GM23338 (cell line): ENCODE data around the gene SCAMP5.

Experiments used
- CREB1 ChIP-seq: fragments of 250-450 bp; sonication (Bioruptor Pico); IDR thresholded peaks from 2 replicates; pipeline ENCODE4 v1.5.0; 2020; ENCODE audit warnings: low read depth, mild to moderate bottlenecking, moderate library complexity
- EZH2 ChIP-seq: fragments of 200-600 bp; sonication (generic); IDR thresholded peaks from one replicate; pipeline ENCODE4 v1.8.0; 2017; ENCODE audit warnings: antibody characterized with exemption, mild to moderate bottlenecking, low read depth; ENCODE audit not compliant: unreplicated experiment
- EZH2phosphoT487 ChIP-seq: fragments of 200-600 bp; sonication (generic); IDR thresholded peaks from one replicate; pipeline ENCODE4 v1.8.1; 2018; ENCODE audit warnings: antibody characterized with exemption; ENCODE audit not compliant: unreplicated experiment
- JUNB ChIP-seq: IDR thresholded peaks from one replicate; pipeline ENCODE4 v1.6.1; 2016; ENCODE audit warnings: antibody characterized with exemption; ENCODE audit not compliant: unreplicated experiment
- POLR2AphosphoS5 ChIP-seq: IDR thresholded peaks from 2 replicates; pipeline ENCODE4 v1.6.1; 2016; ENCODE audit warnings: antibody characterized with exemption, low read depth
- STAT1 ChIP-seq: IDR thresholded peaks from one replicate; pipeline ENCODE4 v1.6.1; 2016; ENCODE audit warnings: antibody characterized with exemption; ENCODE audit not compliant: unreplicated experiment
- ZNF331 ChIP-seq: fragments of 250-450 bp; sonication (Bioruptor Pico); IDR thresholded peaks from 2 replicates; pipeline ENCODE4 v1.5.0; 2020; ENCODE audit warnings: low read depth, mild to moderate bottlenecking, moderate library complexity
- TF ChIP-seq, protein P1 (sequence below): IDR thresholded peaks from 2 replicates; pipeline ENCODE4 v1.6.1; 2016; ENCODE audit warnings: antibody characterized with exemption
- TF ChIP-seq, protein P2 (sequence below), 2 experiments: fragments of 200-600 bp in 1 of 2; sonication (generic) in 1 of 2; conservative IDR thresholded peaks; 2 replicates each; pipeline versions ENCODE4 v1.5.1 to v1.6.1; 2016 to 2017; ENCODE audit warnings: antibody characterized with exemption in 2 of 2, low read depth in 2 of 2, mild to moderate bottlenecking in 2 of 2, moderate library complexity in 1 of 2
- TF ChIP-seq, protein P3 (sequence below): IDR thresholded peaks from one replicate; pipeline ENCODE4 v1.6.1; 2018; ENCODE audit warnings: antibody characterized with exemption; ENCODE audit not compliant: unreplicated experiment

DNA sequence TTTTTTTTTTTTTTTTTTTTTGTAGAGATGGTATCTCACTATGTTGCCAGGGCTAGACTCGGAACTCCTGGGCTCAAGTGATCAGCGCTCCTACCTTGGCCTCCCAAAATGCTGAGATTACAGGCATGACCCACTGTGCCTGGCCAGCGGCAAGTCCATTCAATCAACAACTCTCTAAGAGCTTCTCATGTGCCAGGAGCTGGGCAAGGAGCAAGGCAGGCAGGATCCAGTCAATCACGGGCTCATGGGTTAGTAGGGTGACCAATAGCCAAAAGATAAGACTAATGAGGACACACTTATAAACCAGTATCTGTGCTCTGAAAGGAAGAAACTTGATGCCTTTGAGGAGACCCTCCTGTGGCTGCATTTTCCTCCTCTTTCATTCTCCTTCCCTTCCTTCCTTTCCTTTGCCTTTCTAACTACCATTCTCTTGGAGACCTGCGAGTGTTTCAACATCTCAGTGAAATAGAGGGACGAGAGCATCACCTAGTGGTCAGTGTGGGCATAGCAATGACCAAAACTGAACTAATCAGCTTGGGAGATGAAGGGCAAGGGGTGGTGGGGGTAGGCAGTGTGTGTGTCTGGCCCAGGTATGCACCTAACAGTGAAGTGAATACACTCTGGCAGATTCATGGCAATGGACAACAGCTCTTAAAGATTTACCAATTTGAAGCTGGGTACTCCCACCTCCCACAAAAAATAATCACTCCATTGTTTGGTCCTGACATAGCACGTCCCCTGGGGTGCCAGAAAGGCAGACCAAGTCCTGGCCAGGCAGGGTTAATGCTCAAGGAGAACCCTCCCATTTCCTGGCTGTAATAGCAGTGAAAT, 45.1 kb upstream of the SCAMP5 start:
- TF ChIP-seq, protein P1, sequence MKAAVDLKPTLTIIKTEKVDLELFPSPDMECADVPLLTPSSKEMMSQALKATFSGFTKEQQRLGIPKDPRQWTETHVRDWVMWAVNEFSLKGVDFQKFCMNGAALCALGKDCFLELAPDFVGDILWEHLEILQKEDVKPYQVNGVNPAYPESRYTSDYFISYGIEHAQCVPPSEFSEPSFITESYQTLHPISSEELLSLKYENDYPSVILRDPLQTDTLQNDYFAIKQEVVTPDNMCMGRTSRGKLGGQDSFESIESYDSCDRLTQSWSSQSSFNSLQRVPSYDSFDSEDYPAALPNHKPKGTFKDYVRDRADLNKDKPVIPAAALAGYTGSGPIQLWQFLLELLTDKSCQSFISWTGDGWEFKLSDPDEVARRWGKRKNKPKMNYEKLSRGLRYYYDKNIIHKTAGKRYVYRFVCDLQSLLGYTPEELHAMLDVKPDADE: no peak
- TF ChIP-seq, protein P2, sequence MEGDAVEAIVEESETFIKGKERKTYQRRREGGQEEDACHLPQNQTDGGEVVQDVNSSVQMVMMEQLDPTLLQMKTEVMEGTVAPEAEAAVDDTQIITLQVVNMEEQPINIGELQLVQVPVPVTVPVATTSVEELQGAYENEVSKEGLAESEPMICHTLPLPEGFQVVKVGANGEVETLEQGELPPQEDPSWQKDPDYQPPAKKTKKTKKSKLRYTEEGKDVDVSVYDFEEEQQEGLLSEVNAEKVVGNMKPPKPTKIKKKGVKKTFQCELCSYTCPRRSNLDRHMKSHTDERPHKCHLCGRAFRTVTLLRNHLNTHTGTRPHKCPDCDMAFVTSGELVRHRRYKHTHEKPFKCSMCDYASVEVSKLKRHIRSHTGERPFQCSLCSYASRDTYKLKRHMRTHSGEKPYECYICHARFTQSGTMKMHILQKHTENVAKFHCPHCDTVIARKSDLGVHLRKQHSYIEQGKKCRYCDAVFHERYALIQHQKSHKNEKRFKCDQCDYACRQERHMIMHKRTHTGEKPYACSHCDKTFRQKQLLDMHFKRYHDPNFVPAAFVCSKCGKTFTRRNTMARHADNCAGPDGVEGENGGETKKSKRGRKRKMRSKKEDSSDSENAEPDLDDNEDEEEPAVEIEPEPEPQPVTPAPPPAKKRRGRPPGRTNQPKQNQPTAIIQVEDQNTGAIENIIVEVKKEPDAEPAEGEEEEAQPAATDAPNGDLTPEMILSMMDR (conservative IDR thresholded peaks at IDR 0.05; ENCODE audit: low read depth in 2 of 2): peak; percentile 100
- TF ChIP-seq, protein P3, sequence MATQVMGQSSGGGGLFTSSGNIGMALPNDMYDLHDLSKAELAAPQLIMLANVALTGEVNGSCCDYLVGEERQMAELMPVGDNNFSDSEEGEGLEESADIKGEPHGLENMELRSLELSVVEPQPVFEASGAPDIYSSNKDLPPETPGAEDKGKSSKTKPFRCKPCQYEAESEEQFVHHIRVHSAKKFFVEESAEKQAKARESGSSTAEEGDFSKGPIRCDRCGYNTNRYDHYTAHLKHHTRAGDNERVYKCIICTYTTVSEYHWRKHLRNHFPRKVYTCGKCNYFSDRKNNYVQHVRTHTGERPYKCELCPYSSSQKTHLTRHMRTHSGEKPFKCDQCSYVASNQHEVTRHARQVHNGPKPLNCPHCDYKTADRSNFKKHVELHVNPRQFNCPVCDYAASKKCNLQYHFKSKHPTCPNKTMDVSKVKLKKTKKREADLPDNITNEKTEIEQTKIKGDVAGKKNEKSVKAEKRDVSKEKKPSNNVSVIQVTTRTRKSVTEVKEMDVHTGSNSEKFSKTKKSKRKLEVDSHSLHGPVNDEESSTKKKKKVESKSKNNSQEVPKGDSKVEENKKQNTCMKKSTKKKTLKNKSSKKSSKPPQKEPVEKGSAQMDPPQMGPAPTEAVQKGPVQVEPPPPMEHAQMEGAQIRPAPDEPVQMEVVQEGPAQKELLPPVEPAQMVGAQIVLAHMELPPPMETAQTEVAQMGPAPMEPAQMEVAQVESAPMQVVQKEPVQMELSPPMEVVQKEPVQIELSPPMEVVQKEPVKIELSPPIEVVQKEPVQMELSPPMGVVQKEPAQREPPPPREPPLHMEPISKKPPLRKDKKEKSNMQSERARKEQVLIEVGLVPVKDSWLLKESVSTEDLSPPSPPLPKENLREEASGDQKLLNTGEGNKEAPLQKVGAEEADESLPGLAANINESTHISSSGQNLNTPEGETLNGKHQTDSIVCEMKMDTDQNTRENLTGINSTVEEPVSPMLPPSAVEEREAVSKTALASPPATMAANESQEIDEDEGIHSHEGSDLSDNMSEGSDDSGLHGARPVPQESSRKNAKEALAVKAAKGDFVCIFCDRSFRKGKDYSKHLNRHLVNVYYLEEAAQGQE: no peak
- TF ChIP-seq STAT1 (no peak), POLR2AphosphoS5 (no peak), EZH2 (no peak), EZH2phosphoT487 (no peak), CREB1 (CRISPR knock-in tag) (no peak), JUNB (no peak), ZNF331 (CRISPR knock-in tag) (no peak)
